ENCODE measurements around the gene ZBTB46.

GRCh38 chr20:63744158-63744557 is 86.9 kb downstream of the ZBTB46 start:
- no peak for TF ChIP-seq CTCF (conservative IDR thresholded peaks at IDR 0.05)
- TF ChIP-seq ZFX (IDR thresholded peaks at IDR 0.05): no peak

All from C4-2B (cell line).